Uterus (tissue), 2 donors: ENCODE data around the gene SCAF8.

Experiments
- CTCF ChIP-seq, 4 experiments: fragments of 200-600 bp in 2 of 4; fragments of 450-650 bp in 2 of 4; sonication (generic) in 2 of 4; IDR thresholded peaks; one replicate each; pipeline ENCODE4 v1.5.1; 2016 to 2019; ENCODE audit warnings: antibody characterized with exemption in 4 of 4, mild to moderate bottlenecking in 2 of 4, moderate library complexity in 1 of 4
- POLR2A ChIP-seq, 2 donors: fragments of 450-650 bp; IDR thresholded peaks; one replicate each; pipeline ENCODE4 v1.6.1; 2016; ENCODE audit warnings: antibody characterized with exemption in 2 of 2, mild to moderate bottlenecking in 1 of 2, moderate library complexity in 1 of 2

GRCh38 chr6:154821638-154822037 is 88.4 kb downstream of the SCAF8 start:
- TF ChIP-seq CTCF (IDR thresholded peaks at IDR 0.05), result no peak
- TF ChIP-seq POLR2A (IDR thresholded peaks at IDR 0.05), result no peak
